HFF-Myc (cell line): ENCODE results near the gene SLC44A3.

Experiments used
- DNase-seq: peaks from one replicate; pipeline ENCODE4 v3.0.0-alpha.2; 2011; ENCODE audit warnings: low read depth; ENCODE audit errors: extremely low read depth
- H3K4me3 ChIP-seq: replicated peaks from 2 replicates; pipeline ENCODE4 v1.5.1; 2011; ENCODE audit warnings: low read depth, mild to moderate bottlenecking, control low read depth, low read length
- CTCF ChIP-seq: IDR thresholded peaks from 2 replicates; pipeline ENCODE4 v1.5.1; 2012; ENCODE audit warnings: mild to moderate bottlenecking, low read depth, low read length, control low read depth; ENCODE audit errors: missing control alignments

SLC44A3 gene

GRCh38 chr1:94884106-94884505, 63.9 kb downstream of the SLC44A3 start:
- peak; percentile 93 for DNase-seq
- TF ChIP-seq CTCF, result no peak
- no peak overlapping the region for H3K4me3 ChIP-seq

GRCh38 chr1:94884507-94884906, 64.3 kb downstream of the SLC44A3 start:
- no peak overlapping the region for H3K4me3 ChIP-seq
- no peak for DNase-seq
- no peak for TF ChIP-seq CTCF

- no peak overlapping the region for H3K4me3 ChIP-seq
- TF ChIP-seq CTCF, result no peak
- DNase-seq, result no peak
Observed at GRCh38 chr1:94886361-94886760, 66.2 kb downstream of the SLC44A3 start.

GRCh38 chr1:94887106-94887505, 66.9 kb downstream of the SLC44A3 start:
- TF ChIP-seq CTCF, result no peak
- no peak for DNase-seq
- no peak overlapping the region for H3K4me3 ChIP-seq

- no peak for DNase-seq
- no peak overlapping the region for H3K4me3 ChIP-seq
- TF ChIP-seq CTCF, result no peak
Observed at GRCh38 chr1:94887603-94888171, 67.5 kb downstream of the SLC44A3 start.

- TF ChIP-seq CTCF, result no peak
- DNase-seq, result no peak
- no peak overlapping the region for H3K4me3 ChIP-seq
Observed at GRCh38 chr1:94888201-94888600, 68.0 kb downstream of the SLC44A3 start.
